CD4-positive, alpha-beta T cell treated with Interleukin-10 for 1 hour (primary cell): Measurements from ENCODE around the gene ZBTB2.
A peak's percentile ranks its signal among the peaks of the same experiment; 100 is the strongest.
"Not testable (repeated sequence)": the region's sequence is repeated elsewhere in the genome, so short reads cannot be mapped to it uniquely, and the experiment has no call there.

ENCODE experiments used
- DNase-seq: peaks from one replicate; pipeline ENCODE4 v3.0.0-alpha.2; 2020

ZBTB2 gene

GRCh38 chr6:151399679-151400078, 8.3 kb upstream of the ZBTB2 start:
- peak; percentile 30 for DNase-seq

- no peak for DNase-seq
These were observed 2.1 kb upstream of the ZBTB2 start for GRCh38 chr6:151393410-151393809.

- no peak for DNase-seq
These were observed 1.1 kb upstream of the ZBTB2 start for GRCh38 chr6:151392427-151392826.

- DNase-seq = peak; percentile 87
These were observed 398 bp downstream of the ZBTB2 start for GRCh38 chr6:151390851-151391470.

GRCh38 chr6:151390276-151390850, 996 bp downstream of the ZBTB2 start:
- DNase-seq = peak; percentile 98

GRCh38 chr6:151389618-151390275, 1.6 kb downstream of the ZBTB2 start:
- no peak for DNase-seq

GRCh38 chr6:151388997-151389617, 2.3 kb downstream of the ZBTB2 start:
- no peak for DNase-seq

GRCh38 chr6:151388236-151388635, 3.1 kb downstream of the ZBTB2 start:
- DNase-seq = no peak

GRCh38 chr6:151387175-151387970, 4.0 kb downstream of the ZBTB2 start:
- no peak for DNase-seq

GRCh38 chr6:151385177-151385576, 6.2 kb downstream of the ZBTB2 start:
- peak; percentile 43 for DNase-seq

- no peak for DNase-seq
These were observed 7.2 kb downstream of the ZBTB2 start for GRCh38 chr6:151384151-151384550.

GRCh38 chr6:151382631-151383030, 8.7 kb downstream of the ZBTB2 start:
- DNase-seq = not testable (repeated sequence)

GRCh38 chr6:151381722-151382121, 9.6 kb downstream of the ZBTB2 start:
- DNase-seq = no peak

GRCh38 chr6:151380848-151381205, 10.5 kb downstream of the ZBTB2 start:
- DNase-seq = no peak

- peak; percentile 62 for DNase-seq
These were observed 11.2 kb downstream of the ZBTB2 start for GRCh38 chr6:151379933-151380847.

- DNase-seq = no peak
These were observed 14.3 kb downstream of the ZBTB2 start for GRCh38 chr6:151377095-151377494.

- no peak for DNase-seq
These were observed 14.9 kb downstream of the ZBTB2 start for GRCh38 chr6:151376440-151376839.

GRCh38 chr6:151375833-151376232, 15.5 kb downstream of the ZBTB2 start:
- no peak for DNase-seq

GRCh38 chr6:151374036-151374683, 17.2 kb downstream of the ZBTB2 start:
- DNase-seq = peak; percentile 37

GRCh38 chr6:151372164-151372563, 19.2 kb downstream of the ZBTB2 start:
- DNase-seq = no peak

- DNase-seq = no peak
These were observed 20.8 kb downstream of the ZBTB2 start for GRCh38 chr6:151370509-151371078.
